Measurements from ENCODE around the gene SRD5A2.

SRD5A2 gene

GRCh38 chr2:31580321-31581117 lies at the start of gene SRD5A2:
SRD5A2 (minus strand) TSS chr2:31580938; CDS start chr2:31580900, 38 bp downstream.
- no peak for DNase-seq

GRCh38 chr2:31606509-31606908 lies 25.8 kb upstream of the SRD5A2 start:
- DNase-seq, result no peak

GRCh38 chr2:31598694-31599093 lies 18.0 kb upstream of the SRD5A2 start:
- DNase-seq, result no peak

- no peak for DNase-seq
These were observed 5.5 kb upstream of the SRD5A2 start for GRCh38 chr2:31586230-31586629.

- DNase-seq, result no peak
These were observed 522 bp upstream of the SRD5A2 start for GRCh38 chr2:31581124-31581795.

GRCh38 chr2:31579996-31580320 lies 780 bp downstream of the SRD5A2 start:
- DNase-seq, result no peak

GRCh38 chr2:31578316-31578715 lies 2.4 kb downstream of the SRD5A2 start:
- no peak for DNase-seq

GRCh38 chr2:31577143-31577542 lies 3.6 kb downstream of the SRD5A2 start:
- no peak for DNase-seq

- no peak for DNase-seq
These were observed 12.0 kb downstream of the SRD5A2 start for GRCh38 chr2:31568585-31569201.

GRCh38 chr2:31567679-31568078 lies 13.1 kb downstream of the SRD5A2 start:
- no peak for DNase-seq

GRCh38 chr2:31563273-31563839 lies 17.4 kb downstream of the SRD5A2 start:
- DNase-seq, result no peak

- no peak for DNase-seq
These were observed 18.9 kb downstream of the SRD5A2 start for GRCh38 chr2:31561823-31562222.

GRCh38 chr2:31558401-31559295 lies 22.1 kb downstream of the SRD5A2 start:
- no peak for DNase-seq

- no peak for DNase-seq
These were observed 23.8 kb downstream of the SRD5A2 start for GRCh38 chr2:31556940-31557339.

GRCh38 chr2:31555967-31556706 lies 24.6 kb downstream of the SRD5A2 start:
- DNase-seq, result no peak

- no peak for DNase-seq
These were observed 27.4 kb downstream of the SRD5A2 start for GRCh38 chr2:31553362-31553761.

GRCh38 chr2:31547485-31547884 lies 33.3 kb downstream of the SRD5A2 start:
- no peak for DNase-seq

GRCh38 chr2:31541853-31542252 lies 38.9 kb downstream of the SRD5A2 start:
- no peak for DNase-seq

GRCh38 chr2:31539505-31539904 lies 41.2 kb downstream of the SRD5A2 start:
- DNase-seq, result no peak

- no peak for DNase-seq
These were observed 45.0 kb downstream of the SRD5A2 start for GRCh38 chr2:31535768-31536167.

GRCh38 chr2:31534636-31535035 lies 46.1 kb downstream of the SRD5A2 start:
- no peak for DNase-seq

GRCh38 chr2:31533036-31533435 lies 47.7 kb downstream of the SRD5A2 start:
- no peak for DNase-seq

All from DMS79 (cell line).